Measurements from ENCODE around the gene LYRM2.

Gene LYRM2

DNA sequence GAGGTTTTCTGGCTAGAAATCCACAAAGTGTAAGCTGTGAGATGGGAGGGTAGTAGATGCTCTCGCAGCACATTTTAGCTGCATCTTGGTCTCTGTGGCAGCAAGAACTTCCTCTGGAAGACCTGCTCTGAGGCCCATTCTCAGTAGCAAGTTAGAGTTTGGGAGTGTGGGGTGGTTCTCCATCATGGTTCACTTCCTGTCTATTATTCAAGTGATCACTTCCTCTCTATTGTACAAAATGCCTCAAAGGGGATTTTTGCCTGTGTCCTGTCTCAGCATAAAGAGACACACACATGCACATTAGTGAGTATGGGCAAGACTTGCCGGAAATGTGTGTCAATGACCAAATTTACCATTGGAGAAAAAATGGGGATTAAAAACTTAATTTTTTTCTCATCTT lies 42.5 kb downstream of the LYRM2 start:
- DNase-seq (ENCODE audit: low read depth in 2 of 2): no peak

GRCh38 chr6:89591745-89592144 lies 46.8 kb downstream of the LYRM2 start:
- DNase-seq (ENCODE audit: low read depth in 2 of 2): no peak

DNA sequence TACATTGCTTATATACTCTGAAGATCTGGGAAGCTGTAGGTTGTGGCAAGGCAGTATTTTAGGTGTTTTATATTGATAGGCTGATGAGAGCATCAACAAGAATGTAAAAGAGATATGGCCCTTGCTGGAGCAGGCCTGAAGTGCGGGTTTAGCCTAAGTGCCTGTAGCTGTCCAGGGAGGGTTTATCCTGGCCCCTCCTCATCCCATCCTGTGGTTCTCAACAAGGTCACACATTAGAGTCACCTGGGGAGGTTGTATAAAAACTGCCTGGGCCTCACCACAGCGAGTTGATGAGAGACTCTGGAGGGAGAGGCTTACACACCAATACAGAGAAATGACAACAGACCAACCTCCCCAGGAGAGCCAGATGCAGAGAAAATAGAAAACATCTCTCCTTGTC lies 48.4 kb downstream of the LYRM2 start:
- no peak for DNase-seq (ENCODE audit: low read depth in 2 of 2)

DNA sequence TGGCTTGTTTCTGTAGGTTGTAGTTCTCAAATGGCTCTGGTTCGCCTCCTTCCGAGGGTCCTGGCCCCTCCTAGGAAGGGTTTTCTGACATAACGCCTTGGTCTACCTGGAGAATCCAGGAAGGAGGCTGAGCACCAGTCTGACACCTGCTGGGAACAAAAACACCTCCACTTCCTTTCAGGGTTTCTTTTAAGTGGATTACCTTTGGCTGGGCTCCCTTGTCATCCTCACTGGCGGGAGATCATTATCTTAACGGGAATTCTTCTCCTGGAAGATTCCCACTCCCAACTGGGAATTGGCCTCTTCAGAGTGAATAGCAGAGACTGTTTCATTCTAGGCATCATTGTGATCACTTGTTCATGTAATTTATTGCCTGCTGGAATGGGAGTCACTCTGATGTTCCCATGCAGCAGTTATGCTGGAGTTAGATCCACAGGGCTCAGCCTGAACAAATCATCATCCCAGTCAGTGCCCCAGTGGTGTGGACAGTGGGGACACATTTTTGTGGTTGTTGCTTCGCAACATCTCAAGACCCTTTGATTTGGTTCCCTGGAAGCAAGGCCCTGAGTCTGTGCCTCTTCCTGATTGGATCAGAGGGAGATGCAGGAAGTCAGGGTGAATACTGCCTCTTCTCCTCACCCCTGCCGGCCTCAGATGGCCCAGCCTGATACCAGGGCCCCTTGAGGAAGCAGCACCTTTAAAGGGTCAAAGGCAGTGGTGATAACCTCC lies 49.1 kb downstream of the LYRM2 start:
- DNase-seq (ENCODE audit: low read depth in 2 of 2): no peak

DNA sequence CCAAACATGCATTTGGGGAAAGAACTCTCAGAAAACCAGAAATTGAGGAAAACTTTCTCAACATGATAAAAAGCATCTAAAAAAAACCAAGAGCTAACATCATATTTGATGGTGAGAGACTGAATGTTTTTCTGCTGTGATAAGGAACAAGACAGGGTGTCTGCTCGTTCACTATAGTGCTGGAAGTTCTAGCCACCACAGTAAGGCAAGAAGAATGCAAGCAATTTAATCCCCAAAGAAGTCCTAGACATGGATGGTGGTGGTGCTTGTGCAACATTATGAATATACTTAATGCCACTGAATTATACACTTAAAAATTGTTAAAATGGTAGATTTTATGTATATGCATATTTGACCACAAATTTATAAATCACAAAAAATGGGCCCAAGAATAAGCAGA lies 53.4 kb downstream of the LYRM2 start:
- no peak for DNase-seq (ENCODE audit: low read depth in 2 of 2)

- no peak for DNase-seq (ENCODE audit: low read depth in 2 of 2)
Measured at GRCh38 chr6:89584539-89584938, 54.0 kb downstream of the LYRM2 start.

GRCh38 chr6:89583559-89583958 lies 55.0 kb downstream of the LYRM2 start:
- no peak for DNase-seq (ENCODE audit: low read depth in 2 of 2)

DNA sequence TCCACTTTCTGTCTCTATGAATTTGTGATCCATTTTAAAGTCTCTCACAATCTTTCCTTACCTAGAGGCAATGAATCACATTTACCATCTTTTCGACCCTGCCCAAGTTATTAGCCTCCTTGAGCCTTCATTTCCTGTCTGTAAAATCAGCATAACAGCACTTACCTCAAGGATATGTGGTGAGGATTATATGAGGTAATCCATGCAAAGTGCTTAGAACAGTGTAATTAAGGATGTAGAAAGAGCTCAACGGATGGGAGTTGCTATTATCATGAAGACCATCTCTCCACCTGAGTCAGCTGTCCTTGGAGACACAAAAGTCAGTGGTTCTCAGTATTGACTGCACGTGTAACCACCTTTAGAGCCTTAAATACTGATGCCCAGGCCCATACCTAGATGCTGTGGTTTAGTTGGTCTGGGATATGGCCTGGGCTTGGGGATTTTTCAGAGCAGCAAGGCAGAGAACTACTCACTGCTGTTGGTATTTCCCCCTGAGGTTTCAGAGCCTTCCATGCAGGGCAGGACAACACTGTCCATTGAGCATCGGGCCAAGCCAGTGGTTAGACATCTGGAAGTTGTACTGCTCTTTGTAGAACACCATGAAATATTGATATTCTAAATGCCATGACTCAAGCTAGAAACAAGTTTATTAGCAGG lies 55.8 kb downstream of the LYRM2 start:
- no peak for DNase-seq (ENCODE audit: low read depth in 2 of 2)

GRCh38 chr6:89581689-89582088 lies 56.9 kb downstream of the LYRM2 start:
- no peak for DNase-seq (ENCODE audit: low read depth in 2 of 2)

DNA sequence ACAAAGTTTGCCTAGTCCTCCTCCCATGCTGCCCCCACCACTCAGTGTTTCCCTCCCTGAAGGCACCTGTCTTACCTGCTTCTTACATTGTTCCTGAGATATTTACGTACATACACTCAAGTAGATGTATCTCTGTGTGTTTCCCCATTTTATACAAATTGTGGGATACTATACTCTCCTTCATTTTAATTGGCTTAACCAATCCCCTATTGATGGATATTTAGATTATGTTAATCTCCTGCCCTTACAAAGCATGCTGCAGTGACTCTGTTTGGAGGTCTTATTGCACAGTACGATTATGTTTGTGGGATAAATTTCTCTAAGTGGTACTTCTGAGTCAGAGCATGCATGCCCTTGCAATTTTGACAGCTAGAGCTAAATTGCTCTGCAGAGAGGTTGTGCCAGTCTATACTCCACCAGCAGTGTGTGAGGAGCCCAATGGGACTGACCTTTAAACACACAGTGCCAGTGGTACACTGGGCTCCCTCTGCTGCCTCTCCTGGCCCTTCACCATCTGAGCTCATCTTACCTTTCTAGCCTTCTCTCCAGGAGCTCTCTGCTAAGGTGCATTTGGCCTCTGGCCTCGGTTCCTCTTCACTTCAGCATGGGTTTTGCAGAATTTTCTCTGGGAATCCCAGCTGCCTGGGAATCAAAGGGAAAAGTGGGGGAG lies 57.4 kb downstream of the LYRM2 start:
- no peak for DNase-seq (ENCODE audit: low read depth in 2 of 2)

GRCh38 chr6:89575562-89575960 lies 63.0 kb downstream of the LYRM2 start:
- DNase-seq (ENCODE audit: low read depth in 2 of 2): no peak

GRCh38 chr6:89574910-89575561 lies 63.5 kb downstream of the LYRM2 start:
- DNase-seq (ENCODE audit: low read depth in 2 of 2): no peak

- no peak for DNase-seq (ENCODE audit: low read depth in 2 of 2)
Measured at GRCh38 chr6:89567630-89568390, 70.7 kb downstream of the LYRM2 start.

DNA sequence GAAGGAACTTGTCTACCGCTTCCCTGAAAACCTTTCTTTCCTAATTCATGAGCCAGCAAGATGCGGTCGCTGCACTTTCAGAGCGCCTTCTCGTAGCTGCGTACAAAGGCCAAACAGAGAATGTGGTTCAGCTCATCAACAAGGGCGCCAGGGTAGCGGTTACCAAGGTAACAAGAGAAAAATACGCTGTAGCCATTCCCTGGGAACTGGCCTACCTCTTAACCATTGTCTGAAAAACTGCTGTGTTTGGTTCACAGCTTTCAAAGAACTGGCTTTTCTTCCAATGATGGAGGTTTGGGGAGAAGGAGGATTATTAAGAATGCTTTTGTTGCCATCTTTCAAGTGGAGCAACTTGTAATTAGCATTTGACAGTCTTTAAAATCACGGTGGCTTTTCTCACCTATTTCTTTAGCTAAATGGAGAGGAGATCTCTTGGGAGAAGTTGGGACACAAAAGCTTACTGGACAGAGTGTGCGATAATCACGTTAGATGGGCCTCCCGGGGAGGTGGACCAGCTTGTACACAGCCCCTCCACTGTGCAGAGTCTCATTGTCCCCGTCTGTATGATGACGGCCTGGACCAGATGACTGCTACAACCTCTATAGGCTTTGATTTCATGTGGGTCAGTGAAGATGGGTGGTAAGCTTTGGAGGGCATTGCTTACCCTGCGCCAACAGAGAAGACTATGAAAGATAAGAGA lies 71.5 kb downstream of the LYRM2 start:
- DNase-seq (ENCODE audit: low read depth in 2 of 2): no peak

- no peak for DNase-seq (ENCODE audit: low read depth in 2 of 2)
Measured at GRCh38 chr6:89566008-89566800, 72.3 kb downstream of the LYRM2 start.

DNA sequence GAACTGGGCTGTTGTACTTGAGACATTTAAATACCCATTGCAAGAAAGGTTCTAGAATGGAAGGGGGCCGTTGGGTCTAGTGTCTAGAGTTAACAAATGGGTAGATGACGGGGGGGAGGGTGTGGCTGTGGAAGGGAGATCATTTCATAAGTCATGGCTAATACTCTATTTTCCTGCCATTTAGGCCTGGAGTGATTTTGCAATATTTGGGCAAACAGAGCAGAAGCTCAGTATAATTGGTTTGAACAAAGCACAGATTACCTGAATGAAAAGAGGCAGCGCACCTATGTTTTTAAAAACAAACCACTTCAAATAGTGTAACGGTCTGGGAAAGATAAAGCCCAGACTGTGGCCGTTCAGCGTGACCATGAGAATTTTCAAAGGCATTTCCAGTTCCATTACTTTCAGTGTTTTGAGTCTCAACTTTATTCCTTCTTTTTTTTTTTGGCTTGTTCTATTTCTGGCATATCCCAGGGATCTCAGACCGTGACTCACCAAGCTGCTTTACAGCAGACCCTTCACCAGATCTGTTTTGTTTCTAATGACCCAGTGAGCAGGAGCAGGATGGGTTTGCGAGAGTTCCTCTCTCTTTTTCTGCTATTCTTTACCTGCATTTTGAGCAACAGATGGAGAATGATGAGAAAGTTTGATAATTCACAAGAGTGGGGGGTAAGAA lies 73.7 kb downstream of the LYRM2 start:
- DNase-seq (ENCODE audit: low read depth in 2 of 2): no peak

DNA sequence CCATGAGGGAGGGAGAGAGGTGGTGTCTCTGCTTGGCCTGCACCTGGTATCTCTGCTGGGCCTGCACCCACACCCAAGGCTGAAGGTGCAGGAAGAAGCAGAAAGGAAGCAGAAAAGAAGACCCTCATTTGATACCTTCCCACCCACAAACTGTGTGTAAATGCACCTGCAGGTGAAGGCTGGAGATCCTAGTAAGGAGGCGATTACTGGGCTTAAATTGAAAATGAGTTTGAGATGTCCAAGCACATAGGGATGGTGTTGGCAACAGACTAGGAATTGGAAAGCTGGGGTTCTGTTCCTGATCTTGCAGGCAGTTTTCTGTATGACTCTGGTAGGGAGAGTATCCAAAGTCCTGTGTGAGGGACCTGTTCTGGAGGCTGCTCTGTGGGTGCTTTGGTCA lies 74.7 kb downstream of the LYRM2 start:
- DNase-seq (ENCODE audit: low read depth in 2 of 2): no peak

- DNase-seq (ENCODE audit: low read depth in 2 of 2): no peak
Measured at GRCh38 chr6:89562093-89562973, 76.2 kb downstream of the LYRM2 start.

- no peak for DNase-seq (ENCODE audit: low read depth in 2 of 2)
Measured at GRCh38 chr6:89559487-89559886, 79.1 kb downstream of the LYRM2 start.
